Measurements from ENCODE around the gene PRKACB. TPM values are rescaled to one million over a fixed set of nuclear protein-coding genes. Genes with fewer than 3 reads are reported as not detected.
"Not testable (repeated sequence)": the region's sequence is repeated elsewhere in the genome, so short reads cannot be mapped to it uniquely, and the experiment has no call there.

Gene PRKACB
- total RNA-seq, 1 donor from 2014 or later = 18.7 TPM

DNA sequence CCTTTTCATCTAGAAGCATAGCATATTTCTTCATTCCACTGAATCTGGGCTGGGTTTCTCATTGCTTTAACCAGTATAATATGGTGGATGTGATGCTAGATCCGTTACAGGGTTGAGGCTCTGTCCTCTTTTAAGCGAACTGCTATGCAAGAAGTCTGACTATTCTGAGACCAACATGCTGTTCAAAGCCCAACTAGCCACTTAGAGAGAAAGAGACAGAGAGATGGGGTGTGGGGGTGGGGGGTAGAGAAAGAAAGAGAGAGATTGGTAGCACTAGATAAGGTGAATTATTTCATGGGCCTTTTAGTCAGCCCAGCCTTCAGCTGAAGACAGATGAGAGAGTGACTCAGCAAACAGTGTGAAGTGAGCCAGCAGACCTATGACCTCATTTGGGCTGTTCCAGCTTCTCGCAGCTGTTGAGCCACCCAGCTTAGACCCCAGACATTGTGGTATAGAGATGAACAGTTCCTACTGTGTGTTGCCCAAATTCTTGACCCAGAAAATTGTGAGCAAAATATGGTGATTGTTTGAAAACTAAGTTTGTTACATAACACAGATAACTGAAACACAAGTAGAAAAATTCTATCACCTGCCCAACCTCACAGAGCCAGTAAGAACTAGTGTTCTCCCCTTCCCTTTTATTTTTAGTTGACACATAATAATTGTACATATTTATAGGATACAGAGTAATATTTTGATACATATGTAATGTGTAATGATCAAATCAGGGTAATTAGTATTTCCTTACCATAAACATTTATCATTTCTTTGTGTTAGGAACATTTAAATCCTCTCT lies 40.7 kb upstream of the PRKACB start:
- no peak for DNase-seq (ENCODE audit: extremely low spot score in 2 of 2)
- Histone ChIP-seq H3K9me3 (no peaks in the 10 kb centered on the region), H3K4me1 (peaks cover 13% of the 10 kb centered on the region), H3K27me3 (no peaks in the 10 kb centered on the region), H3K36me3 (no peaks in the 10 kb centered on the region), H3K4me3 (no peak overlapping the region), H3K27ac (no peak overlapping the region)
- intact Hi-C loops (cut with DNase I) = no loop called here
- TF ChIP-seq CTCF (IDR thresholded peaks at IDR 0.05) (no peak), POLR2A (IDR thresholded peaks at IDR 0.05) (no peak), POLR2AphosphoS5 (IDR thresholded peaks at IDR 0.05; ENCODE audit: insufficient read depth in 1 of 2, low read depth in 1 of 2) (no peak)

DNA sequence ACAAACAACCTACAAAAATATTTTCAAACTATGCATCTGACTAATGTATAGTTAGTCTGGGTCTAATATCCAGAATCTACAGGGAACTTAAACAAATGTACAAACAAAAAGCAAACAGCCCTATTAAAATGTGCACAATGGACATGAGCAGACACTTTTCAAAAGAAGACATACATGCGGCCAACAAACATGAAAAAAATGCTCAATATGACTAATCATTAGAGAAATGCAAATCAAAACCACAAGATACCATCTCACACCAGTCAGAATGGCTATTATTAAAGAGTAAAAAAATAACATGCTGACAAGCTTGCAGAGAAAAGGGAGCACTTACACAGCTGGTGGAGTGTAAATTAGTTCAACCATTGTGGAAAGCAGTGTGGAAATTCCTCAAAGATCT lies 36.5 kb upstream of the PRKACB start:
- DNase-seq (ENCODE audit: extremely low spot score in 2 of 2); H3K27me3 ChIP-seq; H3K36me3 ChIP-seq; H3K27ac ChIP-seq; H3K9me3 ChIP-seq; intact Hi-C loops (cut with DNase I); H3K4me3 ChIP-seq: not testable (repeated sequence)
- peaks cover 10% of the 10 kb centered on the region for H3K4me1 ChIP-seq

GRCh38 chr1:84107955-84108354 lies 36.1 kb upstream of the PRKACB start:
- no peak for DNase-seq (ENCODE audit: extremely low spot score in 2 of 2)
- intact Hi-C loops (cut with DNase I) = no loop called here
- H3K36me3 ChIP-seq = no peaks in the 10 kb centered on the region
- peaks cover 6% of the 10 kb centered on the region for H3K4me1 ChIP-seq
- no peak overlapping the region for H3K4me3 ChIP-seq
- TF ChIP-seq CTCF (IDR thresholded peaks at IDR 0.05) (no peak), POLR2AphosphoS5 (IDR thresholded peaks at IDR 0.05; ENCODE audit: insufficient read depth in 1 of 2, low read depth in 1 of 2) (no peak), POLR2A (IDR thresholded peaks at IDR 0.05) (no peak)
- H3K27ac ChIP-seq = no peak overlapping the region
- no peaks in the 10 kb centered on the region for H3K27me3 ChIP-seq
- no peaks in the 10 kb centered on the region for H3K9me3 ChIP-seq

GRCh38 chr1:84108900-84109578 lies 35.0 kb upstream of the PRKACB start:
- no peak for DNase-seq (ENCODE audit: extremely low spot score in 2 of 2)
- H3K27ac ChIP-seq = no peak overlapping the region
- no peak overlapping the region for H3K4me3 ChIP-seq
- H3K9me3 ChIP-seq = no peaks in the 10 kb centered on the region
- no peaks in the 10 kb centered on the region for H3K27me3 ChIP-seq
- H3K4me1 ChIP-seq = no peaks in the 10 kb centered on the region
- no peaks in the 10 kb centered on the region for H3K36me3 ChIP-seq
- TF ChIP-seq POLR2A (IDR thresholded peaks at IDR 0.05) (no peak), POLR2AphosphoS5 (IDR thresholded peaks at IDR 0.05; ENCODE audit: insufficient read depth in 1 of 2, low read depth in 1 of 2) (no peak), CTCF (IDR thresholded peaks at IDR 0.05) (no peak)
- intact Hi-C loops (cut with DNase I) = no loop called here

GRCh38 chr1:84110629-84111028 lies 33.4 kb upstream of the PRKACB start:
- Histone ChIP-seq H3K27me3 (no peaks in the 10 kb centered on the region), H3K4me3 (no peak overlapping the region), H3K36me3 (no peaks in the 10 kb centered on the region), H3K4me1 (no peaks in the 10 kb centered on the region), H3K9me3 (no peaks in the 10 kb centered on the region), H3K27ac (no peak overlapping the region)
- no peak for DNase-seq (ENCODE audit: extremely low spot score in 2 of 2)
- intact Hi-C loops (cut with DNase I) = no loop called here
- TF ChIP-seq POLR2A (IDR thresholded peaks at IDR 0.05) (no peak), CTCF (IDR thresholded peaks at IDR 0.05) (no peak), POLR2AphosphoS5 (IDR thresholded peaks at IDR 0.05; ENCODE audit: insufficient read depth in 1 of 2, low read depth in 1 of 2) (no peak)
